GM12892 (cell line): ENCODE results near the gene CNTNAP5.

Source experiments
- DNase-seq: peaks from one replicate; pipeline ENCODE4 v3.0.0; 2011; ENCODE audit not compliant: insufficient read length
- FAIRE-seq: peaks from 2 replicates; lab custom pipeline; 2011; peaks lifted over from hg19 to GRCh38; lab: Jason Lieb, UNC
- POLR2A ChIP-seq: IDR thresholded peaks from 2 replicates; pipeline ENCODE4 v1.6.1; 2011; ENCODE audit warnings: low read depth, low read length, control low read depth
- POLR2AphosphoS5 ChIP-seq: IDR thresholded peaks from 2 replicates; pipeline ENCODE4 v1.6.1; 2011; ENCODE audit warnings: low read depth, low read length, control low read depth
- TAF1 ChIP-seq: IDR thresholded peaks from 2 replicates; pipeline ENCODE4 v1.6.1; 2011; ENCODE audit warnings: low read depth, mild to moderate bottlenecking, control low read depth, low read length, borderline replicate concordance

CNTNAP5 gene

DNA sequence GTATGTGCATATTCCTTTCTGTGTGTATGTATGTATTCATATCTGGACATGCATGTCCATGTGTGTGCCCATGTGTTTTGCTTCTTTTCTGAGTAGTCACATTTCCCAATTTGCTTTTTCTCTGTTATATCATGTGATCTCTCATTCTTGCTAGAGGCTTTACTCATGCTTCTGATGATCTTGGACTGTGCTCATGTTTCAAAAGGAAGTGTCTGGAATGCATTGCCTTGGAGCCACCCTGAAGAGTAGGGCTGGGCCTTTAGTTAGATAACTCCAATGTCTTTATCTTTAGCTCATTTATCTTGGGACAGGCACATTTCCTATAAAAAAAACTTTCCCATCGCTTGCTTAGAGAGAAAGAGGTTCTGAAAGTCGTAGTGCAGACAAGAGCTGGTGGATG is 859.2 kb downstream of the CNTNAP5 start:
- no peak for TF ChIP-seq POLR2A
- TF ChIP-seq POLR2AphosphoS5 = no peak
- no peak for TF ChIP-seq TAF1
- DNase-seq = no peak
- no peak for FAIRE-seq

DNA sequence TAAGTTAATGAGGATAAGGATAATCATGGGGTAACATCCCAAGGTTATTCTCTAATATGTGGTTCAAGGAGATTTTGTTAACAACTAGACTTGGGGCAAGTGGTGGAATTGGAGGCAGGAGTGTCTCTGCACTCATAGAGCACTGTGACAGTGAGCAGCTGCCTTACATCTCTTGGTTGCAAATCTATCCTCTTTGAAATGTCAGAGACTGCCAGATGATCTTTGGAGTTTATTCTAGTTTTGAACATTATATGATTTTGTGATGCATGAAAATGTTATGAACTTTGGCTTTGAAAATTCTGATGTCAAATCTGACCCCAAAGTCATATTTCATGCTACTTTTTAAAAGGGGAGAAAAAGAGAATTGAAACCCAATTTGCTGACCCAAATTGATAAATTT is 861.1 kb downstream of the CNTNAP5 start:
- TF ChIP-seq POLR2A (no peak), POLR2AphosphoS5 (no peak), TAF1 (no peak)
- FAIRE-seq = no peak
- no peak for DNase-seq

DNA sequence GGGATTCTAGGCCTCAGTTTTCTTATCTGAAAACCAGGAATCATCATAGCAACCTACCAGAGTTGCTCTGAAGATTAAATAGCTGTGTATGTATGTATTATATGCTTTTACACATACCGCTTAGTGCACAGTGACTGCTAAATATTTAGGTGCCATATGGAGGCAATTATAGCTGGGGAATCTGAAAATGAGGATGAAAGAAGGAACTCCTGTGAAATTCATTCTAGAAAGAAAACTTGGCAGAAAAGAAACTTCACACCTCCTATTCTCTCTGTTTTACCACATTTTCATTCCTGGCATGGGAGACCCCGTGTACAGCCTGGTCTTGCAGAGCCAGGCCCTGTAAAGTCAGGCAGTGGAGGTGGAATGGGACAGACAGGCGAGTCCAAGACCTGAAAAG is 862.4 kb downstream of the CNTNAP5 start:
- no peak for TF ChIP-seq TAF1
- DNase-seq (no peak), FAIRE-seq (no peak)

DNA sequence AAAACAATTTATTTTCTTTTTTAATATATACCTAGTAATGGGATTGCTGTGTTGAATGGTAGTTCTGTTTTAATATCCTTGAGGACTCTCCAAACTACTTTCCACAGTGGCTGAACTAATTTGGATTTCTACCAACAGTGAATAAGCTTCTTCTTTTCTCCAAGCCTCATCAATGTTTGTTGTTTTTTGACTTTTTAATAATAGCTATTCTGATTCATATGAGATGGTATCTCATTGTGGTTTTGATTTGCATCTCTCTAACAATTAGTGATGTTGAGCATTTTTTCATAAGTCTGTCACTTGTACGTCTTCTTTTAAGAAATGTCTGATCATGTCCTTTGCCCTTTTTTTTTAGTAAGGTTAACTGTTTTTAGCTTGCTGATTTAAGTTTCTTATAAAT is 863.3 kb downstream of the CNTNAP5 start:
- no peak for FAIRE-seq
- DNase-seq = no peak
- TF ChIP-seq POLR2AphosphoS5 (no peak), TAF1 (no peak), POLR2A (no peak)

GRCh38 chr2:124894199-124894598 is 869.1 kb downstream of the CNTNAP5 start:
- TF ChIP-seq POLR2AphosphoS5 (no peak), POLR2A (no peak), TAF1 (no peak)
- FAIRE-seq = no peak
- DNase-seq = no peak

DNA sequence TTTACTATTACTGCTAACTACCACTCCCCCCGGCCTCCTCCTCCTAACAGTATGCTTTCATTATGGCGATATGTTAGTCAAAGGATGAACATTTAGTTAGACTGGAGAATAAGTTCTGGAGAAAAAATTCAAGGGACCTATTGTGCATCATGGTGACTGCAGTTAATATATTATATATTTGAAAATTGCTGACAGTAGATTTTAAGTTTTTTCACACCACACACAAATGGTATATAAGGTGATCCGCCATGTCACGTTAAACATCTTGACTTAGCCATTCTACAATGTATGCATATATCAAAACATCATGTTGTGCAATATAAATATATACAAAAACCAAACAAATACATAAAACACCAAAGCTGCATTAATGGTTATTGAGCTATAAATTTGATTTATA is 873.7 kb downstream of the CNTNAP5 start:
- DNase-seq = no peak
- FAIRE-seq = no peak
- no peak for TF ChIP-seq TAF1
- TF ChIP-seq POLR2A = no peak
- no peak for TF ChIP-seq POLR2AphosphoS5

- TF ChIP-seq POLR2AphosphoS5 (no peak), TAF1 (no peak), POLR2A (no peak)
- FAIRE-seq = no peak
- DNase-seq = no peak
Observed at GRCh38 chr2:124908411-124908810, 883.3 kb downstream of the CNTNAP5 start.

- TF ChIP-seq TAF1 (no peak), POLR2A (no peak), POLR2AphosphoS5 (no peak)
- DNase-seq (no peak), FAIRE-seq (no peak)
Observed at GRCh38 chr2:124911560-124911959, 886.5 kb downstream of the CNTNAP5 start.

GRCh38 chr2:124913868-124914267 is 888.8 kb downstream of the CNTNAP5 start:
- DNase-seq = no peak
- no peak for TF ChIP-seq TAF1
- TF ChIP-seq POLR2AphosphoS5 = no peak
- TF ChIP-seq POLR2A = no peak
- no peak for FAIRE-seq

DNA sequence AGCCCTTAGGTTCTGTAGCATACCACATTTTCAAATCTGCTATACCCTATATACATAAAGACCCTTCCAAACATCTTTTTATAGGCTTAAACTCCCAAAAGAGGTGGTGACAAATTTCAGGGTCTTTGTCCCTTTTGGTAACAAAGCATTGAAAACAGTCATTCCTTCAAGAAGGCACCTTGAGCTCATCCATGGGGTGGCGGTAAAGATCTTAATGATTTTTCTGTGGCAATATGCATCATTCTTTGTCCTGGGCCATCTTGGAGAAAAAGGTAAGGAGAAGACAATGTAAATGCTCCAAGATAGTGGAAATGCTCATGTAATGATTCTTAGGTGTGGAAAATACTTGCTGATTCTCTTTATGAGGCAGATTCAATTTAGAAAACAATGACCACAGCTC is 890.5 kb downstream of the CNTNAP5 start:
- DNase-seq = no peak
- no peak for TF ChIP-seq TAF1
- TF ChIP-seq POLR2A = no peak
- no peak for TF ChIP-seq POLR2AphosphoS5
- no peak for FAIRE-seq

DNA sequence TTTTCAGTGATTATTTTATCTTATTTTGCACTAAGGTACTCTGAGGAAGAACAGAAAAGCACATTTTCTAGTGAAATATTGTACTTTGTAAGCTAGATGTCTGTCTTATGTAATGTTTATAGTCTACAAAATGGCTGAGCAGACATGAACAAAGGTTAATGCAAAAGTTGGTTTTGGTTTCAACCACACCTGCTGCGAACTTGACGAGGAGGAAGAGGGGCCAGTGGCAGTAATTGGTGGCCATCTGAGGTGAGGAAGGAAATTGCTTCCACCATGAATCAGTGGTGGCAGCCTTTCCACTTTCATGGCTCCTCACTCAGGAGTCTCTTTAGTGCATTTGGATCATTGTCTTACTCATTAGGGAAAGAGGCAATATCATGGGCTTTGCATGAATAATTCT is 894.2 kb downstream of the CNTNAP5 start:
- no peak for FAIRE-seq

DNA sequence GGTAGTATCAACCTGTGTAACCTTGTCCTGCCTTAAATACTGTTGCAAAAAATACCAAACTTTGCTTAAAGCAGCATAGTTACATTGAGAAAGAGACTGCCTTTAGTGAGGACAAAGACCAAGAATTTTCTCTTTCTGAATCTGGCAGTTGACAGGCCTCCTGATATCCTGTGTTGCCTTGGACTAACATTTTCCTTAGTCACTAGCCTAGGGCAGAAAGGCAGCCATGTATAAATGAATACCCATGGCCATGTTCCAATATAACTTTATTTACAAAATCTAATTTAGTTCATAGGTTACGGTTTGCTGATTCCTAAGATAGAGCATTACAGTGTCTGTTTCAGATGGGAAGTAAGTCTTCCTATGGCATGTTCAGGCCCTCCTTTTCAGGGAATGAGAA is 895.4 kb downstream of the CNTNAP5 start:
- TF ChIP-seq TAF1 (no peak), POLR2A (no peak), POLR2AphosphoS5 (no peak)
- FAIRE-seq (no peak), DNase-seq (no peak)

More for the DNA sequence above, 894.2 kb downstream of the CNTNAP5 start:
- DNase-seq = no peak
- TF ChIP-seq POLR2AphosphoS5 (no peak), POLR2A (no peak), TAF1 (no peak)

DNA sequence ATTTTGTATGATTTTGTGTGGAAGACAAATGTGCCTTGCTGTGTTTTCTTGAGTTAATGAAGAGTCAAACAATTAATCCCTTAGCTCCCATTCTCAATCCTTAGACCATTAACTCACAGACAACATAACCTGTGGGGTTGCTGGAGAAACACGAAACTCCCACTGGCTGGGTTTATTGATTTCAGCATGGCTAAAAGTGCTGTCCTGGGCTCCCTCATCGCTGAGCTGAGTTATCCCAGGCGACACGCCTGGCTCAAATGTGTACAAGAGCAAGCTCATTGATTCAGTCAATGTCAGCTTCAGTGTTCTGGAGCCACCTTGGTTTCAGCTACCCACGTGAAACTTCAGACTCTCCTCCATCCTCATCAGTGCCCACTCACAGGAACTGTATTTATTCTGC is 896.1 kb downstream of the CNTNAP5 start:
- TF ChIP-seq POLR2A (no peak), POLR2AphosphoS5 (no peak), TAF1 (no peak)
- no peak for FAIRE-seq
- DNase-seq = no peak

GRCh38 chr2:124923097-124923496 is 898.0 kb downstream of the CNTNAP5 start:
- FAIRE-seq (no peak), DNase-seq (no peak)
- no peak for TF ChIP-seq POLR2AphosphoS5
- no peak for TF ChIP-seq TAF1
- TF ChIP-seq POLR2A = no peak
